PC-9 (cell line): Measurements from ENCODE around the gene GPC5. TPM values are rescaled to one million over a fixed set of nuclear protein-coding genes. Genes with fewer than 3 reads are reported as not detected.
A peak's percentile ranks its signal among the peaks of the same experiment; 100 is the strongest.

Source experiments
- BruUV-seq: library from RNA; stranded (reverse); fragments of 400-500 nt; replicated peaks from 2 replicates; lab custom pipeline; 2021; lab: Mats Ljungman, UMichigan
- CTCF ChIA-PET: fragments of 300-600 bp; sonication (Branson Sonifier 250); formaldehyde crosslinking; loops from one replicate; lab custom pipeline; 2022; ENCODE audit warnings: antibody characterized with exemption; lab: Charles Lee
- POLR2A ChIA-PET: fragments of 300-600 bp; sonication (Branson Sonifier 250); formaldehyde crosslinking; loops from one replicate; lab custom pipeline; 2022; ENCODE audit warnings: antibody characterized with exemption; ENCODE audit not compliant: unreplicated experiment; lab: Charles Lee
- DNase-seq, 2 experiments: peaks; one replicate each; pipeline versions ENCODE4 v3.0.0 to v3.0.0-alpha.2; 2015 to 2022; ENCODE audit warnings: mixed read lengths in 1 of 2
- H2AFZ ChIP-seq: fragments of 200-600 bp; sonication (generic); 2 replicates; pipeline ENCODE4 v1.8.1; 2017; ENCODE audit warnings: antibody characterized with exemption
- H3F3A ChIP-seq: fragments of 200-600 bp; sonication (generic); 2 replicates; pipeline ENCODE4 v1.8.1; 2017; ENCODE audit warnings: antibody characterized with exemption, mild to moderate bottlenecking, low read depth; ENCODE audit not compliant: insufficient read depth
- H3K27ac ChIP-seq: fragments of 200-600 bp; sonication (generic); 2 replicates; pipeline ENCODE4 v1.6.1; 2016; ENCODE audit warnings: mixed run types
- H3K27me3 ChIP-seq: fragments of 200-600 bp; sonication (generic); 2 replicates; pipeline ENCODE4 v1.6.1; 2016; ENCODE audit warnings: low read depth, mixed run types; ENCODE audit not compliant: insufficient read depth
- H3K36me3 ChIP-seq: fragments of 200-600 bp; sonication (generic); 2 replicates; pipeline ENCODE4 v1.6.1; 2016; ENCODE audit warnings: low read depth, mixed run types
- H3K4me1 ChIP-seq: fragments of 200-600 bp; sonication (generic); replicated peaks from 2 replicates; pipeline ENCODE4 v1.6.1; 2016; ENCODE audit warnings: mixed run types; ENCODE audit not compliant: insufficient read depth
- H3K4me2 ChIP-seq: fragments of 200-600 bp; sonication (generic); 2 replicates; pipeline ENCODE4 v1.6.1; 2017; ENCODE audit warnings: mixed run types
- H3K4me3 ChIP-seq: fragments of 200-600 bp; sonication (generic); 2 replicates; pipeline ENCODE4 v1.6.1; 2016; ENCODE audit warnings: mixed run types
- H3K79me2 ChIP-seq: fragments of 200-600 bp; sonication (generic); 2 replicates; pipeline ENCODE4 v1.6.1; 2017; ENCODE audit warnings: low read depth, mixed run types
- H3K9me2 ChIP-seq: fragments of 200-600 bp; sonication (generic); 2 replicates; pipeline ENCODE4 v1.8.1; 2017; ENCODE audit warnings: mild to moderate bottlenecking; ENCODE audit not compliant: insufficient read depth
- H3K9me3 ChIP-seq: fragments of 200-600 bp; sonication (generic); 2 replicates; pipeline ENCODE4 v1.8.1; 2016; ENCODE audit warnings: low read depth; ENCODE audit not compliant: insufficient read depth
- H4K20me1 ChIP-seq: fragments of 200-600 bp; sonication (generic); 2 replicates; pipeline ENCODE4 v1.8.1; 2017; ENCODE audit not compliant: insufficient read depth
- CTCF ChIP-seq: fragments of 200-600 bp; sonication (generic); conservative IDR thresholded peaks from 2 replicates; pipeline ENCODE4 v1.6.1; 2017; ENCODE audit warnings: mixed run types, antibody characterized with exemption, mild to moderate bottlenecking, moderate library complexity
- EZH2 ChIP-seq: fragments of 200-600 bp; sonication (generic); IDR thresholded peaks from 2 replicates; pipeline ENCODE4 v1.8.0; 2017; ENCODE audit warnings: antibody characterized with exemption, low read depth
- intact Hi-C: fragments of 100-400 bp; cut with micrococcal nuclease; formaldehyde crosslinking; loops from one replicate; pipeline ENCODE4 v1.10.0; 2022; ENCODE audit not compliant: unreplicated experiment
- total RNA-seq: library from RNA; stranded (reverse); gene quantifications from 2 replicates; pipeline ENCODE4 v1.2.3, GENCODE V29; 2021

GPC5 gene
- total RNA-seq, 1 experiment from 2014 or later: not detected

GRCh38 chr13:92177966-92178365, 779.5 kb downstream of the GPC5 start:
- H3K9me3 ChIP-seq: no peaks in the 10 kb centered on the region
- intact Hi-C loops: no loop called here
- DNase-seq: no peak
- BruUV-seq: no TSS peak
- H3K4me3 ChIP-seq: no peak overlapping the region
- H2AFZ ChIP-seq: no peak overlapping the region
- no peaks in the 10 kb centered on the region for H3K27me3 ChIP-seq
- no peaks in the 10 kb centered on the region for H3F3A ChIP-seq
- no peaks in the 10 kb centered on the region for H3K4me1 ChIP-seq
- no peaks in the 10 kb centered on the region for H3K9me2 ChIP-seq
- H3K79me2 ChIP-seq: no peaks in the 10 kb centered on the region
- TF ChIP-seq EZH2 (no peak), CTCF (no peak)
- ChIA-PET CTCF (no interaction called here), POLR2A (no interaction called here)
- no peak overlapping the region for H3K4me2 ChIP-seq
- no peaks in the 10 kb centered on the region for H3K36me3 ChIP-seq
- H4K20me1 ChIP-seq: no peaks in the 10 kb centered on the region
- H3K27ac ChIP-seq: no peak overlapping the region

GRCh38 chr13:92179223-92179622, 780.8 kb downstream of the GPC5 start:
- Histone ChIP-seq H3K27ac (no peak overlapping the region), H3K4me1 (no peaks in the 10 kb centered on the region), H2AFZ (no peak overlapping the region), H3K4me3 (no peak overlapping the region), H3K36me3 (no peaks in the 10 kb centered on the region), H3K27me3 (no peaks in the 10 kb centered on the region), H4K20me1 (no peaks in the 10 kb centered on the region), H3F3A (no peaks in the 10 kb centered on the region), H3K9me3 (no peaks in the 10 kb centered on the region), H3K9me2 (no peaks in the 10 kb centered on the region), H3K79me2 (no peaks in the 10 kb centered on the region), H3K4me2 (no peak overlapping the region)
- BruUV-seq: no TSS peak
- no peak for DNase-seq
- ChIA-PET POLR2A (no interaction called here), CTCF (no interaction called here)
- intact Hi-C loops: no loop called here
- TF ChIP-seq CTCF: no peak
- no peak for TF ChIP-seq EZH2

GRCh38 chr13:92187378-92187989, 789.1 kb downstream of the GPC5 start:
- DNase-seq: no peak
- Histone ChIP-seq H3K4me2 (no peak overlapping the region), H3K9me3 (no peaks in the 10 kb centered on the region), H3K4me1 (no peaks in the 10 kb centered on the region), H3K79me2 (no peaks in the 10 kb centered on the region), H4K20me1 (no peaks in the 10 kb centered on the region), H3F3A (no peaks in the 10 kb centered on the region), H3K36me3 (no peaks in the 10 kb centered on the region), H3K27me3 (no peaks in the 10 kb centered on the region), H3K4me3 (no peak overlapping the region), H3K9me2 (no peaks in the 10 kb centered on the region), H3K27ac (no peak overlapping the region), H2AFZ (no peak overlapping the region)
- ChIA-PET CTCF (no interaction called here), POLR2A (no interaction called here)
- TF ChIP-seq EZH2: no peak
- peak; percentile 88 for TF ChIP-seq CTCF
- no TSS peak for BruUV-seq
- intact Hi-C loops: no loop called here
